Osteocyte (in vitro differentiated cells): ENCODE results near the gene CCDC106. TPM values are rescaled to one million over a fixed set of nuclear protein-coding genes. Genes with fewer than 3 reads are reported as not detected.
A peak's percentile ranks its signal among the peaks of the same experiment; 100 is the strongest.

ENCODE experiments used
- DNase-seq: peaks from one replicate; pipeline ENCODE4 v3.0.0; 2021; ENCODE audit warnings: mixed read lengths; ENCODE audit not compliant: unreplicated experiment; ENCODE audit errors: extremely low spot score
- H3K27ac Mint-ChIP-seq: one replicate; pipeline ENCODE4 v1.8.0; 2021; ENCODE audit warnings: mild to moderate bottlenecking, mixed read lengths; ENCODE audit not compliant: unreplicated experiment
- H3K27me3 Mint-ChIP-seq: one replicate; pipeline ENCODE4 v1.8.0; 2021; ENCODE audit warnings: mixed read lengths; ENCODE audit not compliant: unreplicated experiment
- H3K36me3 Mint-ChIP-seq: one replicate; pipeline ENCODE4 v1.8.0; 2021; ENCODE audit warnings: mixed read lengths; ENCODE audit not compliant: unreplicated experiment
- H3K4me1 Mint-ChIP-seq: one replicate; pipeline ENCODE4 v1.8.0; 2021; ENCODE audit warnings: mixed read lengths; ENCODE audit not compliant: unreplicated experiment
- H3K4me3 Mint-ChIP-seq: one replicate; pipeline ENCODE4 v1.8.0; 2021; ENCODE audit warnings: mild to moderate bottlenecking, moderate library complexity, mixed read lengths; ENCODE audit not compliant: unreplicated experiment
- H3K9me3 Mint-ChIP-seq: one replicate; pipeline ENCODE4 v1.8.0; 2021; ENCODE audit warnings: mixed read lengths; ENCODE audit not compliant: unreplicated experiment
- total RNA-seq: library from RNA; stranded (reverse); gene quantifications from 2 replicates; pipeline ENCODE4 v1.2.1, GENCODE V29; 2021
- TF ChIP-seq, protein P1 (sequence below): fragments of 200-600 bp; sonication (generic); IDR thresholded peaks from 2 replicates; pipeline ENCODE4 v1.5.0; 2021; ENCODE audit warnings: antibody characterized with exemption, mild to moderate bottlenecking, moderate library complexity

CCDC106 gene
- total RNA-seq, 1 donor from 2014 or later: 25.9 TPM

DNA sequence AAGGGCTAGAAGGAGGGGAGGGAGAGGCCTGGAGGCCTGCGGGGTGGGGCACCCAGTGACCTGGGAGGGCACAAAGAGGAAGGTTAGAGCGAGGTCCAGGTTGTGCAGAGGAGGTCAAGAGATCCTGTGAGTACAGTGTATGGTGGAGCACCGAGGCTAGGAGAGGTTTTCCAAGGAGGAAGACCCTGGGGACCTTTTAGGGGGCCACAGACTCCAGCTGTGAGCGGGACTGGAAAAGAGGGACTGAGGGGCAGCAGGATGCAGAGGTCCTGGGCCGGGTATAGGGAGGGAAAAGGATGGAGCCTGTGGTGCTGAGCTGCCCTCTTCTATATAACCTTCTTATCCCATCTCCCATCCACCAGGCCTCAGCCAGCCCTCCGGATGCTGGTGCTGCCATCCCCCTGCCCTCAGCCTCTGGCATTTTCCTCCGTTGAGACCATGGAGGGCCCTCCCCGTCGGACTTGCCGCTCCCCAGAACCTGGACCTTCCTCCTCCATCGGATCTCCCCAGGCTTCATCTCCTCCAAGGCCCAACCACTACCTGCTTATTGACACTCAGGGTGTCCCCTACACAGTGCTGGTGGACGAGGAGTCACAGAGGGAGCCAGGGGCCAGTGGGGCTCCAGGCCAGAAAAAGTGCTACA lies 3.7 kb upstream of the CCDC106 start:
- H3K4me1 Mint-ChIP-seq: peaks cover 55% of the 10 kb centered on the region

DNA sequence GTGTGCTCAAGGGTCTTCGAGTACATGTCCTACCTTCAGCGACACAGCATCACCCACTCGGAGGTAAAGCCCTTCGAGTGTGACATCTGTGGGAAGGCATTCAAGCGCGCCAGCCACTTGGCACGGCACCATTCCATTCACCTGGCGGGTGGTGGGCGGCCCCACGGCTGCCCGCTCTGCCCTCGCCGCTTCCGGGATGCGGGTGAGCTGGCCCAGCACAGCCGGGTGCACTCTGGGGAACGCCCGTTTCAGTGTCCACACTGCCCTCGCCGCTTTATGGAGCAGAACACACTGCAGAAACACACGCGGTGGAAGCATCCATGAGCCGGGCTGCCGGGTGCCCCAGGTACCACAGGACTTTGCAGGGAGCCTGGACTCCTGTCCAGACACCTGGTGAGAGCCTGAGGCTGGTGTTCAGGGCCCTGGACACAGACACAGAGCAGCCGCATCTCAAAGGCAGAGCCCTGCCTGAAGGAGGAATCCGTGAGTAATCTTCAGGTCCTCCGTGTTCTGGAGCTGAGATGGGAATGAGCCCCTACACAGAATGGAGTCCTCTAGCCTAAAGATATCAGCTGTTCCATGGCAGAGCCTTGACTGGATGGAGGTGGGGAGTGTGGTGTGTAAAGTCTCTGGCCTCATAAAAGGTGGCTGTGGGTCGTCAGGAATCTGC lies 3.0 kb upstream of the CCDC106 start:
- H3K9me3 Mint-ChIP-seq: no peaks in the 10 kb centered on the region
- no peak for DNase-seq
- peaks cover 54% of the 10 kb centered on the region for H3K4me1 Mint-ChIP-seq
- TF ChIP-seq, protein P1, sequence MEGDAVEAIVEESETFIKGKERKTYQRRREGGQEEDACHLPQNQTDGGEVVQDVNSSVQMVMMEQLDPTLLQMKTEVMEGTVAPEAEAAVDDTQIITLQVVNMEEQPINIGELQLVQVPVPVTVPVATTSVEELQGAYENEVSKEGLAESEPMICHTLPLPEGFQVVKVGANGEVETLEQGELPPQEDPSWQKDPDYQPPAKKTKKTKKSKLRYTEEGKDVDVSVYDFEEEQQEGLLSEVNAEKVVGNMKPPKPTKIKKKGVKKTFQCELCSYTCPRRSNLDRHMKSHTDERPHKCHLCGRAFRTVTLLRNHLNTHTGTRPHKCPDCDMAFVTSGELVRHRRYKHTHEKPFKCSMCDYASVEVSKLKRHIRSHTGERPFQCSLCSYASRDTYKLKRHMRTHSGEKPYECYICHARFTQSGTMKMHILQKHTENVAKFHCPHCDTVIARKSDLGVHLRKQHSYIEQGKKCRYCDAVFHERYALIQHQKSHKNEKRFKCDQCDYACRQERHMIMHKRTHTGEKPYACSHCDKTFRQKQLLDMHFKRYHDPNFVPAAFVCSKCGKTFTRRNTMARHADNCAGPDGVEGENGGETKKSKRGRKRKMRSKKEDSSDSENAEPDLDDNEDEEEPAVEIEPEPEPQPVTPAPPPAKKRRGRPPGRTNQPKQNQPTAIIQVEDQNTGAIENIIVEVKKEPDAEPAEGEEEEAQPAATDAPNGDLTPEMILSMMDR: no peak
- peaks cover 4% of the 10 kb centered on the region for H3K36me3 Mint-ChIP-seq
- H3K4me3 Mint-ChIP-seq: peak overlapping the region; percentile 93
- no peaks in the 10 kb centered on the region for H3K27me3 Mint-ChIP-seq
- no peak overlapping the region for H3K27ac Mint-ChIP-seq

More for the DNA sequence above, 3.7 kb upstream of the CCDC106 start:
- peak overlapping the region; percentile 93 for H3K4me3 Mint-ChIP-seq
- no peaks in the 10 kb centered on the region for H3K27me3 Mint-ChIP-seq
- H3K36me3 Mint-ChIP-seq: peaks cover 4% of the 10 kb centered on the region
- TF ChIP-seq, protein P1: no peak
- H3K27ac Mint-ChIP-seq: peak overlapping the region; percentile 78
- no peaks in the 10 kb centered on the region for H3K9me3 Mint-ChIP-seq
- no peak for DNase-seq

DNA sequence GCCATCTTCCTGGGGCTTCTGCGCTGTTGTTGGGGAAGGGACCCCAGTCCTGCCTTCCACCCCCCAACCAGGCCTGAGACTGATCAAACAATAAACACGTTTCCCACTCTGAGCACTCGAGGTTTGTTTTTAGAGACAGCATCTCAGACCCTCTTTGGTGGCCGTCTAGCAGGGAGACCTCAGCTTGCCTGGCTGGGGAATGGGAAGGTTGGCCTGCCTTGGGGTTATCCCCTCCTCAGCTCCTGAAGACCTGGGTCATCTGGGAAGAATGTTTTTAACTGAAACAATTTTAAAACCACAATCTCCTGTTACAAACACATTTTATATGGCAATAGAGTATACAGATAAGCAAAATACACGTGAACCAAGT lies 2.5 kb upstream of the CCDC106 start:
- TF ChIP-seq, protein P1: no peak
- H3K4me3 Mint-ChIP-seq: peak overlapping the region; percentile 33
- peaks cover 9% of the 10 kb centered on the region for H3K36me3 Mint-ChIP-seq
- no peak overlapping the region for H3K27ac Mint-ChIP-seq
- peaks cover 54% of the 10 kb centered on the region for H3K4me1 Mint-ChIP-seq
- DNase-seq: no peak
- no peaks in the 10 kb centered on the region for H3K27me3 Mint-ChIP-seq
- no peaks in the 10 kb centered on the region for H3K9me3 Mint-ChIP-seq

DNA sequence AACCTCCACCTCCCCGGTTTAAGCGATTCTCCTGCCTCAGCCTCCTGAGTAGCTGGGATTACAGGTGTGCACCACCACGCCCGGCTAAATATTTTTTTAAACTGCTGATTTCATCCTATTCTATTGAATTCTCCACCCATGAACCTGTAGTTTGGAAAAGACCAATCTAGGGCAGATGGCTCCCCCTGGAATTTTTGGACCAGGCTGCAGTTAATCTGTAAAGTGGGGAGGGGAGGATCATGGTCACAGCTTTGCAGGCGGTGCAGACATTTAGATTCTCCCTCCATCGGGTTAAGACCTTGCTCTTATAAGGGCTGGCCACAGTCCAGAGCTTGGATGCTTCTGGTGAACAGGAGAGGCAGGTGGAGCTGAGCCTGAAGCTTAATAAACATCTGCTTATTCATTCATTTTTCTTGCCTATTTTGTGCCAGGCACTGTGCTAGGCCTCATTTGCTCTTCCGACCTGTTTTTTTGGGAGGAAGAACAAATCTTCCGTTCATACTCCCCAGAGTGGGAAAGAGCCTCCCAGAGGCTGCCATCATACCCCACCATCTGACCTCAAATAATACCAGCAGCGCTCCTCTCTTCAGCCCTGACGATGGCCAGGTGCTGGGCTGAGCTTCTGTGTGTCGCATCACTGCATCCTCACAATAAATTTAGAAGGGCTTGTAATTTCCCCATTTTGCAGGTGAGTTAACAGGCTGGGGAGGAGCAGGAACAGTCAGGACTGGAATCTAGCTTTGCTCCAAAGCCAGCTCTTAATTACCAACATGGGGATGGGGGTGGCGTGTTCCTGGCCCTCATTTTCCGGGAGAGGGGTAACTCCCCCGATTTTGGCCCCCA lies 902 bp upstream of the CCDC106 start:
- Mint-ChIP-seq H3K27ac (peak overlapping the region; percentile 80), H3K27me3 (no peaks in the 10 kb centered on the region), H3K36me3 (peaks cover 14% of the 10 kb centered on the region), H3K4me1 (peaks cover 53% of the 10 kb centered on the region), H3K9me3 (no peaks in the 10 kb centered on the region), H3K4me3 (peak overlapping the region; percentile 87)
- TF ChIP-seq, protein P1: no peak
- no peak for DNase-seq
